WTC11 (cell line): Measurements from ENCODE around the gene ARMC10. TPM values are rescaled to one million over a fixed set of nuclear protein-coding genes. Genes with fewer than 3 reads are reported as not detected.

Experiments used
- ATAC-seq: fragments of 200-7000 bp; cut with Tn5 transposase; 2 replicates; pipeline ENCODE4 v1.10.0; 2021; ENCODE audit warnings: mild to moderate bottlenecking, moderate library complexity
- CTCF ChIA-PET: fragments of 300-600 bp; sonication (Branson Sonifier 250); formaldehyde crosslinking; loops from one replicate; lab custom pipeline; 2021; ENCODE audit warnings: antibody characterized with exemption; lab: Charles Lee
- POLR2A ChIA-PET: fragments of 350-600 bp; sonication (Branson Sonifier 250); formaldehyde crosslinking; loops from one replicate; lab custom pipeline; 2021; ENCODE audit warnings: antibody characterized with exemption; lab: Charles Lee
- DNase-seq: peaks from one replicate; pipeline ENCODE4 v3.0.0; 2021; ENCODE audit warnings: low spot score
- H3K27ac Mint-ChIP-seq: 2 replicates; pipeline ENCODE4 v1.8.0; 2021; ENCODE audit warnings: mixed read lengths
- H3K27me3 Mint-ChIP-seq: 2 replicates; pipeline ENCODE4 v1.8.0; 2021; ENCODE audit warnings: low read depth, mild to moderate bottlenecking, moderate library complexity, mixed read lengths
- H3K36me3 Mint-ChIP-seq: 2 replicates; pipeline ENCODE4 v1.8.0; 2021; ENCODE audit warnings: mixed read lengths
- H3K4me1 Mint-ChIP-seq: 2 replicates; pipeline ENCODE4 v1.8.0; 2022; ENCODE audit warnings: mixed read lengths
- H3K4me3 Mint-ChIP-seq: 2 replicates; pipeline ENCODE4 v1.8.0; 2021; ENCODE audit warnings: mild to moderate bottlenecking, moderate library complexity, mixed read lengths
- H3K9me3 Mint-ChIP-seq: 2 replicates; pipeline ENCODE4 v1.8.0; 2021; ENCODE audit warnings: mixed read lengths
- EMX1 ChIP-seq: fragments of 250-450 bp; sonication (Bioruptor Pico); IDR thresholded peaks from 2 replicates; pipeline ENCODE4 v1.8.0; 2021; ENCODE audit warnings: mild to moderate bottlenecking
- HMGXB4 ChIP-seq: sonication (generic); formaldehyde crosslinking; IDR thresholded peaks from 2 replicates; pipeline ENCODE4 v1.8.1; 2023; ENCODE audit warnings: mild to moderate bottlenecking, moderate library complexity, missing genetic modification reagents
- IRF2 ChIP-seq: sonication (generic); formaldehyde crosslinking; IDR thresholded peaks from 2 replicates; pipeline ENCODE4 v1.8.0; 2022; ENCODE audit warnings: low read depth, missing genetic modification reagents, borderline replicate concordance
- NFYB ChIP-seq: sonication (generic); formaldehyde crosslinking; conservative IDR thresholded peaks from 2 replicates; pipeline ENCODE4 v1.8.0; 2022; ENCODE audit warnings: low read depth, missing genetic modification reagents
- NR1H2 ChIP-seq: sonication (generic); formaldehyde crosslinking; IDR thresholded peaks from 2 replicates; pipeline ENCODE4 v1.9.0; 2021; ENCODE audit warnings: mild to moderate bottlenecking, moderate library complexity, missing genetic modification reagents
- SMAD3 ChIP-seq: sonication (generic); formaldehyde crosslinking; IDR thresholded peaks from 2 replicates; pipeline ENCODE4 v1.8.0; 2022; ENCODE audit warnings: missing genetic modification reagents, mild to moderate bottlenecking, borderline replicate concordance
- SMAD4 ChIP-seq: sonication (generic); formaldehyde crosslinking; IDR thresholded peaks from 2 replicates; pipeline ENCODE4 v1.8.0; 2022; ENCODE audit warnings: mild to moderate bottlenecking, missing genetic modification reagents
- ZBTB21 ChIP-seq: sonication (generic); formaldehyde crosslinking; IDR thresholded peaks from 2 replicates; pipeline ENCODE4 v1.8.1; 2023; ENCODE audit warnings: mild to moderate bottlenecking, missing genetic modification reagents, borderline replicate concordance
- ZNF219 ChIP-seq: sonication (generic); formaldehyde crosslinking; IDR thresholded peaks from 2 replicates; pipeline ENCODE4 v1.8.0; 2023; ENCODE audit warnings: missing genetic modification reagents, mild to moderate bottlenecking, borderline replicate concordance
- ZNF263 ChIP-seq: sonication (generic); formaldehyde crosslinking; IDR thresholded peaks from 2 replicates; pipeline ENCODE4 v1.8.1; 2022; ENCODE audit warnings: low read depth, mild to moderate bottlenecking, moderate library complexity, missing genetic modification reagents
- ZNF317 ChIP-seq: sonication (generic); formaldehyde crosslinking; IDR thresholded peaks from 2 replicates; pipeline ENCODE4 v1.8.1; 2023; ENCODE audit warnings: low read depth, mild to moderate bottlenecking, moderate library complexity, missing genetic modification reagents, borderline replicate concordance
- ZNF396 ChIP-seq: fragments of 250-450 bp; sonication (Bioruptor Pico); IDR thresholded peaks from 2 replicates; pipeline ENCODE4 v1.8.0; 2021; ENCODE audit warnings: mild to moderate bottlenecking, moderate library complexity, borderline replicate concordance
- ZNF532 ChIP-seq: fragments of 250-450 bp; sonication (Bioruptor Pico); IDR thresholded peaks from 2 replicates; pipeline ENCODE4 v1.9.0; 2021; ENCODE audit warnings: mild to moderate bottlenecking, borderline replicate concordance
- ZSCAN18 ChIP-seq: fragments of 250-450 bp; sonication (Bioruptor Pico); IDR thresholded peaks from 2 replicates; pipeline ENCODE4 v2.1.2; 2022; ENCODE audit warnings: mild to moderate bottlenecking, moderate library complexity
- total RNA-seq: library from RNA; stranded (reverse); gene quantifications from 3 replicates; pipeline ENCODE4 v1.2.3, GENCODE V29; 2021
- TF ChIP-seq, protein P1 (sequence below): sonication (generic); formaldehyde crosslinking; IDR thresholded peaks from 2 replicates; pipeline ENCODE4 v1.8.1; 2023; ENCODE audit warnings: mild to moderate bottlenecking, missing genetic modification reagents
- TF ChIP-seq, protein P2 (sequence below): sonication (generic); formaldehyde crosslinking; IDR thresholded peaks from 2 replicates; pipeline ENCODE4 v1.8.0; 2022; ENCODE audit warnings: mild to moderate bottlenecking, missing genetic modification reagents

ARMC10 gene
- total RNA-seq, 1 experiment from 2014 or later: 35.4 TPM

GRCh38 chr7:103142494-103142893 lies 67.6 kb downstream of the ARMC10 start:
- ATAC-seq (no peak), DNase-seq (no peak)
- POLR2A ChIA-PET: interaction anchor here (1.4 kb wide), 1 partner anchor 67 kb away, joined by 3 read pairs; no protein-coding TSS in a partner anchor

More at GRCh38 chr7:103142494-103142893, 67.6 kb downstream of the ARMC10 start:
- no peak for TF ChIP-seq ZNF396 (CRISPR knock-in tag)
- TF ChIP-seq ZBTB21: no peak
- no peak for TF ChIP-seq NR1H2 (CRISPR knock-in tag)
- no peak for TF ChIP-seq ZSCAN18 (CRISPR knock-in tag)
- TF ChIP-seq HMGXB4 (CRISPR knock-in tag): no peak
- no peak for TF ChIP-seq ZNF532 (CRISPR knock-in tag)
- no peak for TF ChIP-seq ZNF317
- no peak for TF ChIP-seq ZNF263
- no peak for TF ChIP-seq EMX1
- TF ChIP-seq SMAD3 (CRISPR knock-in tag): no peak
- TF ChIP-seq NFYB: no peak
- TF ChIP-seq ZNF219 (CRISPR knock-in tag): no peak
- TF ChIP-seq, protein P1, sequence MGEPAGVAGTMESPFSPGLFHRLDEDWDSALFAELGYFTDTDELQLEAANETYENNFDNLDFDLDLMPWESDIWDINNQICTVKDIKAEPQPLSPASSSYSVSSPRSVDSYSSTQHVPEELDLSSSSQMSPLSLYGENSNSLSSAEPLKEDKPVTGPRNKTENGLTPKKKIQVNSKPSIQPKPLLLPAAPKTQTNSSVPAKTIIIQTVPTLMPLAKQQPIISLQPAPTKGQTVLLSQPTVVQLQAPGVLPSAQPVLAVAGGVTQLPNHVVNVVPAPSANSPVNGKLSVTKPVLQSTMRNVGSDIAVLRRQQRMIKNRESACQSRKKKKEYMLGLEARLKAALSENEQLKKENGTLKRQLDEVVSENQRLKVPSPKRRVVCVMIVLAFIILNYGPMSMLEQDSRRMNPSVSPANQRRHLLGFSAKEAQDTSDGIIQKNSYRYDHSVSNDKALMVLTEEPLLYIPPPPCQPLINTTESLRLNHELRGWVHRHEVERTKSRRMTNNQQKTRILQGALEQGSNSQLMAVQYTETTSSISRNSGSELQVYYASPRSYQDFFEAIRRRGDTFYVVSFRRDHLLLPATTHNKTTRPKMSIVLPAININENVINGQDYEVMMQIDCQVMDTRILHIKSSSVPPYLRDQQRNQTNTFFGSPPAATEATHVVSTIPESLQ (CRISPR knock-in tag): no peak
- TF ChIP-seq IRF2 (CRISPR knock-in tag): no peak
- TF ChIP-seq, protein P2, sequence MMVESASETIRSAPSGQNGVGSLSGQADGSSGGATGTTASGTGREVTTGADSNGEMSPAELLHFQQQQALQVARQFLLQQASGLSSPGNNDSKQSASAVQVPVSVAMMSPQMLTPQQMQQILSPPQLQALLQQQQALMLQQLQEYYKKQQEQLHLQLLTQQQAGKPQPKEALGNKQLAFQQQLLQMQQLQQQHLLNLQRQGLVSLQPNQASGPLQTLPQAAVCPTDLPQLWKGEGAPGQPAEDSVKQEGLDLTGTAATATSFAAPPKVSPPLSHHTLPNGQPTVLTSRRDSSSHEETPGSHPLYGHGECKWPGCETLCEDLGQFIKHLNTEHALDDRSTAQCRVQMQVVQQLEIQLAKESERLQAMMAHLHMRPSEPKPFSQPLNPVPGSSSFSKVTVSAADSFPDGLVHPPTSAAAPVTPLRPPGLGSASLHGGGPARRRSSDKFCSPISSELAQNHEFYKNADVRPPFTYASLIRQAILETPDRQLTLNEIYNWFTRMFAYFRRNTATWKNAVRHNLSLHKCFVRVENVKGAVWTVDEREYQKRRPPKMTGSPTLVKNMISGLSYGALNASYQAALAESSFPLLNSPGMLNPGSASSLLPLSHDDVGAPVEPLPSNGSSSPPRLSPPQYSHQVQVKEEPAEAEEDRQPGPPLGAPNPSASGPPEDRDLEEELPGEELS (CRISPR knock-in tag): no peak
- TF ChIP-seq SMAD4 (CRISPR knock-in tag): no peak
- H3K36me3 Mint-ChIP-seq: no peaks in the 10 kb centered on the region
- no peaks in the 10 kb centered on the region; the same call in 1 of the 2 replicates for H3K27me3 Mint-ChIP-seq
- CTCF ChIA-PET: no interaction called here
- H3K4me3 Mint-ChIP-seq: no peak overlapping the region
- no peaks in the 10 kb centered on the region for H3K9me3 Mint-ChIP-seq
- H3K27ac Mint-ChIP-seq: no peak overlapping the region; the same call in 1 of the 2 replicates
- peaks cover 26% of the 10 kb centered on the region for H3K4me1 Mint-ChIP-seq
